Endothelial cell of umbilical vein (primary cell): Measurements from ENCODE around the gene NMRAL1. TPM values are rescaled to one million over a fixed set of nuclear protein-coding genes. Genes with fewer than 3 reads are reported as not detected.
A peak's percentile ranks its signal among the peaks of the same experiment; 100 is the strongest.

Source experiments
- Bru-seq: library from RNA; stranded (reverse); fragments of 400-500 nt; gene quantifications from one replicate; lab custom pipeline; 2021; lab: Mats Ljungman, UMichigan
- BruChase-seq, 2 experiments: library from RNA; stranded (reverse); fragments of 400-500 nt; gene quantifications; one replicate each; lab custom pipeline; 2021; lab: Mats Ljungman, UMichigan
- BruUV-seq: library from RNA; stranded (reverse); fragments of 400-500 nt; replicated peaks from 2 replicates; lab custom pipeline; 2021; lab: Mats Ljungman, UMichigan
- CTCF ChIA-PET: fragments of 300-600, 350-600 bp; sonication (Branson Sonifier 250); formaldehyde crosslinking; loops from one replicate; lab custom pipeline; 2021; ENCODE audit warnings: antibody characterized with exemption, inconsistent platforms; lab: Charles Lee
- POLR2A ChIA-PET: fragments of 300-600, 350-600 bp; sonication (Branson Sonifier 250); formaldehyde crosslinking; loops from one replicate; lab custom pipeline; 2021; ENCODE audit warnings: antibody characterized with exemption, inconsistent platforms; lab: Charles Lee
- DNase-seq: peaks from one replicate; pipeline ENCODE4 v3.0.0-alpha.2; 2011; ENCODE audit warnings: low read depth, low spot score
- FAIRE-seq: peaks from 2 replicates; lab custom pipeline; 2011; peaks lifted over from hg19 to GRCh38; lab: Jason Lieb, UNC
- H2AFZ ChIP-seq: 2 replicates; pipeline ENCODE4 v1.6.0; 2012; ENCODE audit warnings: low read depth, low read length, control low read depth, inconsistent platforms
- H3K27ac ChIP-seq: 2 replicates; pipeline ENCODE4 v1.5.1; 2011; ENCODE audit warnings: low read depth, mild to moderate bottlenecking, control low read depth, low read length, moderate library complexity; ENCODE audit not compliant: insufficient read depth
- H3K27me3 ChIP-seq, 2 experiments: 2 replicates each; pipeline versions ENCODE4 v1.6.0 to v1.6.1; 2011; ENCODE audit warnings: low read length in 2 of 2, mixed read lengths in 1 of 2; ENCODE audit not compliant: control insufficient read depth in 2 of 2, insufficient read depth in 2 of 2
- H3K36me3 ChIP-seq, 2 experiments: 2 replicates in 1 of 2; 3 replicates in 1 of 2; pipeline ENCODE4 v1.5.1; 2011; ENCODE audit warnings: low read length in 2 of 2, mild to moderate bottlenecking in 1 of 2, moderate library complexity in 1 of 2; ENCODE audit not compliant: control insufficient read depth in 2 of 2, insufficient read depth in 2 of 2; ENCODE audit errors: extremely low read depth in 1 of 2
- H3K4me1 ChIP-seq: 3 replicates; pipeline ENCODE4 v1.5.1; 2011; ENCODE audit warnings: mild to moderate bottlenecking, low read length; ENCODE audit not compliant: control insufficient read depth, insufficient read depth; ENCODE audit errors: extremely low read depth
- H3K4me2 ChIP-seq: 2 replicates; pipeline ENCODE4 v1.6.1; 2011; ENCODE audit warnings: low read length, control low read depth, mixed read lengths; ENCODE audit not compliant: insufficient read depth
- H3K4me3 ChIP-seq, 3 experiments: fragments of 200-600 bp in 1 of 3; sonication (generic), shearing (Covaris generic) in 1 of 3; replicated peaks in 1 of 3; 2 replicates each; pipeline ENCODE4 v1.5.1; 2011 to 2016; ENCODE audit warnings: control low read depth in 3 of 3, low read length in 3 of 3, mild to moderate bottlenecking in 2 of 3, inconsistent platforms in 1 of 3, low read depth in 1 of 3, moderate library complexity in 1 of 3; ENCODE audit not compliant: insufficient read depth in 1 of 3
- H3K79me2 ChIP-seq: 2 replicates; pipeline ENCODE4 v1.6.0; 2012; ENCODE audit warnings: low read length, inconsistent platforms; ENCODE audit not compliant: control insufficient read depth, insufficient read depth
- H3K9ac ChIP-seq: replicated peaks from 2 replicates; pipeline ENCODE3; 2011; ENCODE audit warnings: low read length, control low read depth; ENCODE audit not compliant: insufficient read depth; ENCODE audit errors: extremely low read depth
- H3K9me1 ChIP-seq: replicated peaks from 3 replicates; pipeline ENCODE4 v1.6.0; 2011; ENCODE audit warnings: mild to moderate bottlenecking, low read length; ENCODE audit not compliant: control insufficient read depth, insufficient read depth; ENCODE audit errors: extremely low read depth
- H3K9me3 ChIP-seq: replicated peaks from 2 replicates; pipeline ENCODE4 v1.5.1; 2012; ENCODE audit warnings: low read length, inconsistent platforms; ENCODE audit not compliant: control insufficient read depth, insufficient read depth
- H4K20me1 ChIP-seq: replicated peaks from 2 replicates; pipeline ENCODE3; 2011; ENCODE audit warnings: mild to moderate bottlenecking, low read length; ENCODE audit not compliant: control insufficient read depth, insufficient read depth; ENCODE audit errors: extremely low read depth
- EZH2 ChIP-seq: IDR thresholded peaks from 2 replicates; pipeline ENCODE4 v1.6.1; 2012; ENCODE audit warnings: borderline replicate concordance, low read depth, mild to moderate bottlenecking, moderate library complexity, low read length, inconsistent platforms; ENCODE audit not compliant: severe bottlenecking
- FOS ChIP-seq: IDR thresholded peaks from 2 replicates; pipeline ENCODE4 v1.6.1; 2011; ENCODE audit warnings: mild to moderate bottlenecking, low read length, moderate library complexity, borderline replicate concordance; ENCODE audit not compliant: insufficient read depth
- MYC ChIP-seq: IDR thresholded peaks from one replicate; pipeline ENCODE4 v1.6.1; 2011; ENCODE audit warnings: mild to moderate bottlenecking, low read depth, low read length
- POLR2A ChIP-seq: IDR thresholded peaks from 2 replicates; pipeline ENCODE4 v1.6.1; 2012; ENCODE audit warnings: low read depth, mild to moderate bottlenecking, control low read depth, low read length
- POLR2AphosphoS5 ChIP-seq: IDR thresholded peaks from 2 replicates; pipeline ENCODE4 v1.6.1; 2012; ENCODE audit warnings: low read depth, mild to moderate bottlenecking, control low read depth, low read length, moderate library complexity; ENCODE audit not compliant: insufficient read depth
- dilution Hi-C: fragments of 300-500 bp; cut with MboI; formaldehyde crosslinking; loops from one replicate; pipeline ENCODE4 v1.15.0; 2019; ENCODE audit warnings: low sequenced_read_pairs; ENCODE audit not compliant: extremely low pct_ligation_motif_present
- intact Hi-C: fragments of 100-400 bp; cut with micrococcal nuclease; formaldehyde crosslinking; loops from one replicate; pipeline ENCODE4 v1.10.0; 2022
- long read RNA-seq: library from polyadenylated mRNA; stranded (forward); transcript quantifications from one replicate; pipeline ENCODE4 v2.0.0, GENCODE V29; 2021
- polyA minus RNA-seq, 3 experiments: library from RNA; depleted of rRNA, polyadenylated mRNA; stranded (reverse); fragments of >200 nt; gene quantifications; 1 replicate in 1 of 3; 2 replicates in 2 of 3; pipeline ENCODE4 v1.2.3, GENCODE V29; 2011
- polyA plus RNA-seq, 4 experiments: library from polyadenylated mRNA; depleted of rRNA in 3 of 4; stranded (reverse) in 3 of 4; unstranded in 1 of 4; fragments of >200 nt; gene quantifications; 2 replicates each; pipeline versions ENCODE4 v1.2.1 to v1.2.3, GENCODE V29; 2011 to 2012; ENCODE audit warnings: missing spikeins in 1 of 4
- total RNA-seq: library from RNA; stranded (reverse); gene quantifications from 2 replicates; pipeline ENCODE4 v1.2.3, GENCODE V29; 2021
- TF ChIP-seq, protein P1 (sequence below): IDR thresholded peaks from 2 replicates; pipeline ENCODE4 v1.6.1; 2011; ENCODE audit not compliant: insufficient read depth, insufficient read length

NMRAL1 gene
- total RNA-seq, result 38.4 and 48.0 TPM in 2 replicates
- polyA plus RNA-seq, result 84.4 and 101 TPM in 2 replicates
- 76.1 and 86.6 TPM in 2 replicates for polyA plus RNA-seq (2011; cell fraction: cytosol; rRNA removed)
- polyA plus RNA-seq (2011; cell fraction: nucleus; rRNA removed), result 50.3 and 65.3 TPM in 2 replicates
- 52.2 and 55.6 TPM in 2 replicates for polyA plus RNA-seq (2012)
- 45.8 and 55.4 TPM in 2 replicates for polyA minus RNA-seq
- 57.0 TPM for polyA minus RNA-seq (2011; cell fraction: cytosol; rRNA and poly(A)+ RNA removed)
- 11.1 and 13.6 TPM in 2 replicates for polyA minus RNA-seq (2011; cell fraction: nucleus; rRNA and poly(A)+ RNA removed)
- Bru-seq, nascent RNA, result percentile 60 among the genes with signal in this experiment
- BruChase-seq, experiment 1, labeled RNA remaining after a 6-hour chase, result percentile 49 among the genes with signal in this experiment
- percentile 47 among the genes with signal in this experiment for BruChase-seq, experiment 2, labeled RNA remaining after a 2-hour chase
- long read RNA-seq, transcript NMRAL1-201 (6 exons, 1,376 nt), result major isoform, 41 of 119 reads
- long read RNA-seq, transcript NMRAL1-202 (6 exons, 1,233 nt), result minor isoform, 36 of 119 reads
- long read RNA-seq, transcript NMRAL1-212 (6 exons, 1,240 nt), result minor isoform, 7 of 119 reads
- long read RNA-seq, partial matches to known transcripts, result 19 of 119 reads
- long read RNA-seq, other reads (novel, unspliced or antisense), result 16 of 119 reads

- ChIA-PET POLR2A (no interaction called here), CTCF (interaction anchor here (1.0 to 1.1 kb wide), 2 partner anchors 12 to 26 kb away, joined by 3 read pairs; no protein-coding TSS in a partner anchor)
- H3K9ac ChIP-seq, result peak within 1 kb of the TSS; percentile 72
- no peaks in the 10 kb centered on the region for H3K9me3 ChIP-seq
- no peaks in the 10 kb centered on the region for H4K20me1 ChIP-seq
- peak within 1 kb of the TSS; percentile 49 for H2AFZ ChIP-seq
- no peaks in the 10 kb centered on the region for H3K36me3 ChIP-seq
- H3K4me2 ChIP-seq, result peak within 1 kb of the TSS; percentile 50
- intact Hi-C loops, result no loop called here
- peaks cover 18% of the 10 kb centered on the region for H3K79me2 ChIP-seq
- DNase-seq, result peak; percentile 92
- dilution Hi-C loops, result no loop called here
- BruUV-seq, result no TSS peak
- FAIRE-seq, result peak; percentile 87
- H3K4me3 ChIP-seq, result peak within 1 kb of the TSS; percentile 55 to 78 (median 76)
- TF ChIP-seq POLR2A, result peak; percentile 88
- TF ChIP-seq FOS, result no peak
- TF ChIP-seq POLR2AphosphoS5, result peak; percentile 79
- TF ChIP-seq, protein P1, sequence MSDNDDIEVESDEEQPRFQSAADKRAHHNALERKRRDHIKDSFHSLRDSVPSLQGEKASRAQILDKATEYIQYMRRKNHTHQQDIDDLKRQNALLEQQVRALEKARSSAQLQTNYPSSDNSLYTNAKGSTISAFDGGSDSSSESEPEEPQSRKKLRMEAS, result peak; percentile 94
- no peak for TF ChIP-seq EZH2
- peak; percentile 71 for TF ChIP-seq MYC
- H3K27me3 ChIP-seq, result no peaks in the 10 kb centered on the region
- H3K9me1 ChIP-seq, result no peaks in the 10 kb centered on the region
- peaks cover 19% of the 10 kb centered on the region for H3K4me1 ChIP-seq
- H3K27ac ChIP-seq, result peak within 1 kb of the TSS; percentile 15
These were observed at the start of gene NMRAL1 for GRCh38 chr16:4474192-4474961. NMRAL1 (minus strand) TSS chr16:4474625; CDS start chr16:4474132, 493 bp downstream.
